ENCODE measurements around the gene CEACAM18.

Gene CEACAM18

DNA sequence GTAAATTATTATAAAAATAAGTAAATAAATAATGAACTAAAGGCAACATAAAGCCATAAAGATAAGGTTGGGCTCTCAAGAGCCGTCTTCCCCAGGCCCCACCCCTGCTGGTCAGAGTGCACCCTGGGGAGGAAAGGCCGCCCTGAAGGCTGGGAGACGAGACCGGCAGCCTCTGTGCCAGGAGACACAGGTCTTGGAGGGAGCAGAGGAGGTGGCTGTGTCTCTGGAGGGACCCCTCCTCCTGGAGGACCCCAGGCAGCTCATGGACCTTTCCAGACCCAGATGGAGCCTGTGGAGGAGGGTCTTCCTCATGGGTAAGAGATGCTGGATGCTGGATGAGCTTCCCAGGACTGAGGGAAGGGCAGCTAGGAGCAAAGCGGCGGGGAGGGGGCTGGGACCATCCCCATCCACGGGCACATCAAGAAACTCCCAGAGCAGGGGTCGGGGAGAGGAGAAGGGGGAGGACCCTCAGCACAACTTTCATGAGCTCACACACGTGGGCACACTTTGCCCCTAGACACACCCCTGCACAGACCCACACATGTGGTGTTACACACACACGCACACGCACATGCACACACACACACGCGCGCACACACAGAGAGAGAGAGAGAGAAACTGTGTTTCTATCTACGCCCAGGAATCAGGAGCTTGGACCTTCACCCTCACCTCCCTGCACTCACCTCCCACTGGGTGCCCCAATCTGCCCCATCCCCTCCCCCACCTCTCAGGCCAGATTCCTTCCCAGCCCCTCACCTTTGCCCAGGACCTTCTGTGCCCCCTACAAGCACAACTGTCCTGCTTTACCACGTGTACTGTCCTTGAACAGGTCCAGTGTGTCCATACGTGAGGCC is at the start of gene CEACAM18:
CEACAM18 (plus strand) TSS at position 159 of the 854 bp plus-strand sequence.
- no peak within 1 kb of the TSS for H3K27ac ChIP-seq
- DNase-seq (ENCODE audit: low spot score), result no peak
- ChIA-PET POLR2A (ENCODE audit: low non-redundant PET) (no interaction called here), CTCF (interaction anchor here (0.8 kb wide), 1 partner anchor 37 kb away, joined by 6 read pairs; no protein-coding TSS in a partner anchor)
- TF ChIP-seq, protein P1, sequence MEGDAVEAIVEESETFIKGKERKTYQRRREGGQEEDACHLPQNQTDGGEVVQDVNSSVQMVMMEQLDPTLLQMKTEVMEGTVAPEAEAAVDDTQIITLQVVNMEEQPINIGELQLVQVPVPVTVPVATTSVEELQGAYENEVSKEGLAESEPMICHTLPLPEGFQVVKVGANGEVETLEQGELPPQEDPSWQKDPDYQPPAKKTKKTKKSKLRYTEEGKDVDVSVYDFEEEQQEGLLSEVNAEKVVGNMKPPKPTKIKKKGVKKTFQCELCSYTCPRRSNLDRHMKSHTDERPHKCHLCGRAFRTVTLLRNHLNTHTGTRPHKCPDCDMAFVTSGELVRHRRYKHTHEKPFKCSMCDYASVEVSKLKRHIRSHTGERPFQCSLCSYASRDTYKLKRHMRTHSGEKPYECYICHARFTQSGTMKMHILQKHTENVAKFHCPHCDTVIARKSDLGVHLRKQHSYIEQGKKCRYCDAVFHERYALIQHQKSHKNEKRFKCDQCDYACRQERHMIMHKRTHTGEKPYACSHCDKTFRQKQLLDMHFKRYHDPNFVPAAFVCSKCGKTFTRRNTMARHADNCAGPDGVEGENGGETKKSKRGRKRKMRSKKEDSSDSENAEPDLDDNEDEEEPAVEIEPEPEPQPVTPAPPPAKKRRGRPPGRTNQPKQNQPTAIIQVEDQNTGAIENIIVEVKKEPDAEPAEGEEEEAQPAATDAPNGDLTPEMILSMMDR (conservative IDR thresholded peaks at IDR 0.05; ENCODE audit: low read depth), result no peak

DNA sequence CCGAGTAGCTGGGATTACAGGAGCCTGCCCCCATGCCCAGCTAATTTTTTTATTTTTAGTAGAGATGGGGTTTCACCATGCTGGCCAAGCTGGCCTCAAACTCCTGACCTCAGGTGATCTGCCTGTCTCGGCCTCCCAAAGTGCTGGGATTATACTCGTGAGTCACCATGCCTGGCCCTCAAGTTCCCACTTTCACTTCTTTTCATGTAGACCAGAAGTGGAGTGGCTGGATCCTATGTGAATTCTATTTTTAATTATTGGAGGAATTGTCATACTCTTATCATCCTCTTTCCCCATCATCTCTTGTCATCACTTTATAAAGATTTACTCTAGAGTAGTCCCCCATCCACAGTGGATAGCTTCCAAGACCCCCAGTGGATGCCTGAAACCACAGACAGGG is 48.1 kb upstream of the CEACAM18 start:
- H3K27ac ChIP-seq, result no peak overlapping the region
- no peak for DNase-seq (ENCODE audit: low spot score)
- TF ChIP-seq, protein P1 (conservative IDR thresholded peaks at IDR 0.05; ENCODE audit: low read depth), result no peak
- POLR2A ChIA-PET (ENCODE audit: low non-redundant PET), result no interaction called here
- CTCF ChIA-PET, result no interaction called here

DNA sequence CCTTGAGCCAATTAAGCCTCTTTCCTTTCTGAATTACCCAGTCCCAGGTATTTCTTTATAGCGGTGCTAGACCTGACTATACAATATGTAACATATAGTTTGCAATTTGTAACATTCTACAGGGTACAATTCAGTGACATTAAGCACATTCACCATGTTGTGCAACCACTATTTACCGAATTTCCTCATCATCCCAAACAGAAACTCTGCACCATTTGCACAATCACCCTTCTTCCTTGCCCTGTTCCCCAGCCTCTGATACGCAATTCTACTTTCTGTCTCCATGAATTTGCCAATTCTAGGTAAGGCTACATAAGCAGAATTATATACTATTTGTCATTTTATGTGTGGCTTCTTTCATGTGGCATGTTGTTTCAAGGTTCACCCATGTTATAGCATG is 47.2 kb upstream of the CEACAM18 start:
- no peak overlapping the region for H3K27ac ChIP-seq
- POLR2A ChIA-PET (ENCODE audit: low non-redundant PET), result no interaction called here
- no peak for DNase-seq (ENCODE audit: low spot score)
- TF ChIP-seq, protein P1 (conservative IDR thresholded peaks at IDR 0.05; ENCODE audit: low read depth), result no peak
- CTCF ChIA-PET, result interaction anchor here (0.6 kb wide), 2 partner anchors 296 to 1449 kb away, joined by 3 to 8 read pairs; no protein-coding TSS in a partner anchor

DNA sequence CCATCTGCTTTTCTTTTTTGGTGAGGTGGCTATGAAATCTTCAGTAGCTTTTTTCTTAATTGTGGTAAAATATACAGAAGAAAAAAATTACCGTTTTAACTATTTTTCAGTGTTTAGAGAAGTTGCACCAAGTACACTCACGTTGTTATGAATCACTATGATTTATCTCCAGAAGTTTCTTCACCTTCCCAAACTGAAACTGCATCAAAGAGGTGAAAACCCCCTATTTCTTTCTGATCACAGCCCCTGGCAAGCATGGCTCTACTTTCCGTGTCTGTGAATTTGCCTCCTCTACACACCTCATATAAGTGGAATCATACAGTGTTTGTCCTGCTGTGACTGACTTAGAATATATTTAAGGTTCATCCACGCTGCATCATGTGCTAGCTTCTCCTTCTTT is 45.3 kb upstream of the CEACAM18 start:
- ChIA-PET CTCF (interaction anchor here (0.6 kb wide), 1 partner anchor 148 kb away, joined by 3 read pairs; no protein-coding TSS in a partner anchor), POLR2A (ENCODE audit: low non-redundant PET) (no interaction called here)
- H3K27ac ChIP-seq, result no peak overlapping the region
- TF ChIP-seq, protein P1 (conservative IDR thresholded peaks at IDR 0.05; ENCODE audit: low read depth), result no peak
- no peak for DNase-seq (ENCODE audit: low spot score)

DNA sequence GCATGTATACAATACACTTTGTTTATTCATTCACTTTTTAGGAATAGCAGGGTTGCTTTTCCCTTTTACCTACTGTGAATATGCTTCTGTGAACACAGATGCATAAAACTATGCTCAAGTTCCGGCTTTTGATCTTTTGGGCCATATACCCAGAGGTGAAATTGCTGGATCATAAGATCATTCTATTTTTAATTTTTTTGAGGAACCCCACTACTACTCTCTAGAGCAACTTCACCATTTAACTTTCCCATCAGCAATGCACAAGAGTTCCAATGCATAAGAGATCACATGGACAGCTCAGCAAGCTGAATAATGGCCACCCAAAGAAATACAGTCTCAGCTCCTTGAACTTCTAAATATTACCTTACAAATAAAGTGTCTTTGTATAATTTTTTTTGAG is 43.9 kb upstream of the CEACAM18 start:
- CTCF ChIA-PET, result no interaction called here
- POLR2A ChIA-PET (ENCODE audit: low non-redundant PET), result no interaction called here
- no peak overlapping the region for H3K27ac ChIP-seq
- DNase-seq (ENCODE audit: low spot score), result no peak
- TF ChIP-seq, protein P1 (conservative IDR thresholded peaks at IDR 0.05; ENCODE audit: low read depth), result no peak

DNA sequence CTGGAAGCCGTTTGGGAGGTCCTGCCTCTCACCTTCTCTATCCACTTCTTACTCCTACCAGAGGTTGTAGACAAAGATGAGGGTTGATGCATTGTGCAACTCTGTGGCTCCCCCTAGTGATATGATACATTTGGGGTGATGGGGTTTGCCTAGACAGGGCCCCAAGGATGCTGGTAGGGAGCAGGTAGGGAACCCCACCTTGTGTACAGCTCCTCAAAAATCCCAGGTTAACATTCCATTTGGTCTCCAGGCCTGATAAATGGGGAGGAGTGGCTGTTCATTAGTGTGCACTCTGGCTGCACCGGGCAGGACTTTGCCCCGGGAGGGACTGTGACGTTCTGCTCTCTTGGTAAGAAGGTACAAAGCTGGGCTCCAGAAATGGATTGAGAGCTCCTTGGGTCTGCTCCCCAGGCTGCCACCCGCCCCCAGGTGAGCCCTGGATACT is 39.3 kb upstream of the CEACAM18 start:
- DNase-seq (ENCODE audit: low spot score), result peak; percentile 10
- no peak overlapping the region for H3K27ac ChIP-seq
- ChIA-PET POLR2A (ENCODE audit: low non-redundant PET) (no interaction called here), CTCF (interaction anchor here (0.7 kb wide), 1 partner anchor 83 kb away, joined by 3 read pairs; no protein-coding TSS in a partner anchor)
- TF ChIP-seq, protein P1 (conservative IDR thresholded peaks at IDR 0.05; ENCODE audit: low read depth), result no peak
